SIG-M5 treated with dmso at 0.1 percent for 504 hours (cell line): ENCODE results near the gene MAD2L2.
A peak's percentile ranks its signal among the peaks of the same experiment; 100 is the strongest.

Experiments
- DNase-seq: peaks from one replicate; lab custom pipeline; 2025; ENCODE audit not compliant: unreplicated experiment; lab: John Stamatoyannopoulos, UW

Gene MAD2L2

GRCh38 chr1:11654137-11654938 lies 26.6 kb downstream of the MAD2L2 start, which contains the start of the genes FBXO2 and FBXO44:
TSS of gene FBXO2 (minus strand) at chr1:11654429. CDS start at chr1:11654340, 89 bp downstream.
TSS of gene FBXO44 (plus strand) at chr1:11654877. CDS start at chr1:11655836, 959 bp downstream.
- DNase-seq: peak; percentile 5

- DNase-seq: no peak
Observed at GRCh38 chr1:11653861-11654136, 27.1 kb downstream of the MAD2L2 start.

GRCh38 chr1:11653101-11653860 lies 27.7 kb downstream of the MAD2L2 start:
- DNase-seq: no peak

GRCh38 chr1:11652203-11652780 lies 28.7 kb downstream of the MAD2L2 start:
- no peak for DNase-seq

- no peak for DNase-seq
Observed at GRCh38 chr1:11651017-11651416, 29.9 kb downstream of the MAD2L2 start.

- peak; percentile 44 for DNase-seq
Observed at GRCh38 chr1:11650331-11650991, 30.5 kb downstream of the MAD2L2 start.

GRCh38 chr1:11649624-11650330 lies 31.2 kb downstream of the MAD2L2 start:
- no peak for DNase-seq

GRCh38 chr1:11649237-11649623 lies 31.7 kb downstream of the MAD2L2 start:
- no peak for DNase-seq

- no peak for DNase-seq
Observed at GRCh38 chr1:11648732-11649158, 32.2 kb downstream of the MAD2L2 start.

- DNase-seq: no peak
Observed at GRCh38 chr1:11648039-11648438, 32.9 kb downstream of the MAD2L2 start.

GRCh38 chr1:11647333-11647732 lies 33.6 kb downstream of the MAD2L2 start:
- no peak for DNase-seq

GRCh38 chr1:11646317-11646716 lies 34.6 kb downstream of the MAD2L2 start:
- no peak for DNase-seq

GRCh38 chr1:11645670-11646265 lies 35.2 kb downstream of the MAD2L2 start:
- peak; percentile 68 for DNase-seq

GRCh38 chr1:11645270-11645669 lies 35.7 kb downstream of the MAD2L2 start:
- DNase-seq: no peak

GRCh38 chr1:11643782-11644181 lies 37.2 kb downstream of the MAD2L2 start:
- DNase-seq: no peak

- peak; percentile 53 for DNase-seq
Observed at GRCh38 chr1:11642418-11643017, 38.4 kb downstream of the MAD2L2 start.

- no peak for DNase-seq
Observed at GRCh38 chr1:11641776-11642305, 39.1 kb downstream of the MAD2L2 start.

- DNase-seq: no peak
Observed at GRCh38 chr1:11640944-11641343, 40.0 kb downstream of the MAD2L2 start.

GRCh38 chr1:11640101-11640500 lies 40.8 kb downstream of the MAD2L2 start:
- DNase-seq: no peak

GRCh38 chr1:11639372-11639771 lies 41.6 kb downstream of the MAD2L2 start:
- no peak for DNase-seq
